Measurements from ENCODE around the gene GLRX5. TPM values are rescaled to one million over a fixed set of nuclear protein-coding genes. Genes with fewer than 3 reads are reported as not detected.
A peak's percentile ranks its signal among the peaks of the same experiment; 100 is the strongest.

Gene GLRX5
- total RNA-seq, 3 donors from 2014 or later, result 43.9 to 45.8 (median 45.4) TPM

DNA sequence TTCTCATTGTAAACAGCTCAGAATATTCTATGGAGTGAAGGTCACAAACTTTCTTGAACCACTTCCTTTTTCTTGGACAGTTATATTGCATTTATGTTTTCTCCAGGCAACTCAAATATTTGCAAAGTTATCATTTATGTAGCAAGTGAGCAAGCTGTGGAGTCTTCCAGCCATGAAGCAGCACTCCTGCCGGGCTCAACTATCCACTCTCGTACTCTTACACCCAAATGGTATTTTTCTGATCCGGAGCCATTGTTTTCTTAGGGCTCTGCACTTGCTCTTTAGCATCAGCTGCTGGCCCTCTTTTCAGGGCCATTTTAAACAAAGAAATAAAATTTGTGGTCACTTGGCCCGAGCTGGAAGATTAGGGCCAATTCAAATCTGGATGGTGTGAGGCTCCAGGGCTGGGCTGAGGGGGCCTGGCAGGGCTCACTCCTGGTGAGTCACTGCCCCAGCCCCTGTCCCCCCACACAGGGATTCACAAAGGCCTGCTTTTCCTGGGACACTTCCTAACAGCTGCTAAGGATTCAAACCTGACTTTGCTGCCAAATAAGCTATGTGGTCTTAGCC, 38.1 kb upstream of the GLRX5 start:
- Histone ChIP-seq H3K36me3 (ENCODE audit: low read depth) (no peaks in the 10 kb centered on the region), H3K4me3 (no peak overlapping the region), H3K9me3 (no peaks in the 10 kb centered on the region), H3K4me1 (ENCODE audit: low read depth) (peaks cover 47% of the 10 kb centered on the region)
- TF ChIP-seq, protein P1, sequence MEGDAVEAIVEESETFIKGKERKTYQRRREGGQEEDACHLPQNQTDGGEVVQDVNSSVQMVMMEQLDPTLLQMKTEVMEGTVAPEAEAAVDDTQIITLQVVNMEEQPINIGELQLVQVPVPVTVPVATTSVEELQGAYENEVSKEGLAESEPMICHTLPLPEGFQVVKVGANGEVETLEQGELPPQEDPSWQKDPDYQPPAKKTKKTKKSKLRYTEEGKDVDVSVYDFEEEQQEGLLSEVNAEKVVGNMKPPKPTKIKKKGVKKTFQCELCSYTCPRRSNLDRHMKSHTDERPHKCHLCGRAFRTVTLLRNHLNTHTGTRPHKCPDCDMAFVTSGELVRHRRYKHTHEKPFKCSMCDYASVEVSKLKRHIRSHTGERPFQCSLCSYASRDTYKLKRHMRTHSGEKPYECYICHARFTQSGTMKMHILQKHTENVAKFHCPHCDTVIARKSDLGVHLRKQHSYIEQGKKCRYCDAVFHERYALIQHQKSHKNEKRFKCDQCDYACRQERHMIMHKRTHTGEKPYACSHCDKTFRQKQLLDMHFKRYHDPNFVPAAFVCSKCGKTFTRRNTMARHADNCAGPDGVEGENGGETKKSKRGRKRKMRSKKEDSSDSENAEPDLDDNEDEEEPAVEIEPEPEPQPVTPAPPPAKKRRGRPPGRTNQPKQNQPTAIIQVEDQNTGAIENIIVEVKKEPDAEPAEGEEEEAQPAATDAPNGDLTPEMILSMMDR (IDR thresholded peaks at IDR 0.05), result no peak
- ATAC-seq, result peak; percentile 44
- DNase-seq, result no peak
- intact Hi-C loops (cut with DNase I, micrococcal nuclease), result no loop called here

GRCh38 chr14:95497561-95498011, 37.3 kb upstream of the GLRX5 start:
- Histone ChIP-seq H3K9me3 (no peaks in the 10 kb centered on the region), H3K4me3 (no peak overlapping the region), H3K36me3 (ENCODE audit: low read depth) (no peaks in the 10 kb centered on the region), H3K4me1 (ENCODE audit: low read depth) (peaks cover 47% of the 10 kb centered on the region)
- DNase-seq (peak in 1 of 3 donors; percentile 18), ATAC-seq (no peak)
- intact Hi-C loops (cut with DNase I, micrococcal nuclease), result no loop called here
- TF ChIP-seq, protein P1 (IDR thresholded peaks at IDR 0.05), result no peak

DNA sequence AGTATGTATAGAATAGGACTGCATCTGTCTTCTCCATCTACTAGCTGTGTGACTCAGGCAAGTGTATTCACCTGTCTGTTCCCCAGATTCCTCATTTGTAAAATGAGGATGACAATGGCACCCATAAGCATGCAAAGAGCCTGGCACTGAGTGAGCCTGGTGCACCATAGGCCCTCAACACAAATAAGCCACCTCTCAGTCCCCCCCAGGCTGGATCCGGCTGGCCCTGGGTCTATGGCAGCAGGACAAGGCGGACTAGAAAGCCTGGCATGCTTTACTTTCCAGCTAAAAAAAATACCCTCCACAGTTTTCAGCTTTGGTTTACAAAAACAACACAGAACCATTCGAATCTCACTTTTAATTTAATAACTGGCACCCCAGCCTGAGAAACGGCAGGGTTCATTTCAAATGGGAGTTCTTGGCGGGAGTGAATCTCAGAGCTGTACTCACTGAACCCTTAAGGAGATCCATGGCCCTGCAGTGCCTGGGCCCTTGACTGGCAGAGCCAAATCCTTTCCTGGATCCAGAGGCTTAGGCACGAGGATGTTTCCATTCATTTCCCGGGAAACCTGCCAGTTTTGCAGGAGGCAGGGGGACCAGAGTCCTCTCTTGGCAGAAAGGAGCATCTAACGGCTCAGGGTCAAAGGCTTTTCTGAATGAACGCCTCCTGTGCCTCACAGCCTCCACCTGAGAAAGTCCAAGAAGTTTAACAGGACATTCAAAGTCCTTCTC, 36.1 kb upstream of the GLRX5 start:
- Histone ChIP-seq H3K4me3 (no peak overlapping the region), H3K9me3 (no peaks in the 10 kb centered on the region), H3K4me1 (ENCODE audit: low read depth) (peaks cover 46% of the 10 kb centered on the region), H3K36me3 (ENCODE audit: low read depth) (no peaks in the 10 kb centered on the region)
- no peak for ATAC-seq
- peak in 1 of 3 donors; percentile 35 for DNase-seq
- intact Hi-C loops (cut with DNase I, micrococcal nuclease), result no loop called here
- TF ChIP-seq, protein P1 (IDR thresholded peaks at IDR 0.05), result no peak

DNA sequence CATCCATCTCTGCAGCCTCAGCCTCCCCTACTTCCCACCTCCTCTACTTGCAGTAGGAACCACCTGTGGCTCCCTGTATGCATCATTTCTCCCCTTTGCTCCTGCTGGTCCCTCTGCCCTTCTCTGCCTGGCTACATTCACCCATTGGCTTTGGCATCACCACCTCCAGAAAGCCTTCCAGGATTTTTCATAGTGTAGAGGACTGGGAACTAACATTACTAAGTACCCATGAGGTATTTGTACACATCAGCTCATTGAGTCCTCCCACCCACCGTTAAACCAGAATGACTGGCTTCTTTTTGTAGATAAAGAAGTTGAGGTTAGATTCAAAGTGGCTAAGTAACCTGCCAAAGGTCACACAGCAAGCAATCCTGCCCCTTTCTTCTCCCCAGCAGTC, 35.5 kb upstream of the GLRX5 start:
- intact Hi-C loops (cut with DNase I, micrococcal nuclease), result no loop called here
- no peak for ATAC-seq
- H3K36me3 ChIP-seq (ENCODE audit: low read depth), result no peaks in the 10 kb centered on the region
- no peaks in the 10 kb centered on the region for H3K9me3 ChIP-seq
- peaks cover 46% of the 10 kb centered on the region for H3K4me1 ChIP-seq (ENCODE audit: low read depth)
- no peak for DNase-seq
- H3K4me3 ChIP-seq, result no peak overlapping the region
- TF ChIP-seq, protein P1 (IDR thresholded peaks at IDR 0.05), result no peak

GRCh38 chr14:95500201-95500681, 34.6 kb upstream of the GLRX5 start:
- Histone ChIP-seq H3K4me1 (ENCODE audit: low read depth) (peaks cover 39% of the 10 kb centered on the region), H3K36me3 (ENCODE audit: low read depth) (no peaks in the 10 kb centered on the region), H3K9me3 (no peaks in the 10 kb centered on the region), H3K4me3 (no peak overlapping the region)
- TF ChIP-seq, protein P1 (IDR thresholded peaks at IDR 0.05), result no peak
- DNase-seq (peak in 2 of 3 donors; percentile 51 to 58), ATAC-seq (peak; percentile 44)
- intact Hi-C loops (cut with DNase I, micrococcal nuclease), result no loop called here
